ENCODE results near the gene MACROD2.

MACROD2 gene

GRCh38 chr20:14778875-14779274 lies 783.6 kb downstream of the MACROD2 start:
- no peak for DNase-seq

- DNase-seq, result no peak
These were observed 785.2 kb downstream of the MACROD2 start for GRCh38 chr20:14780508-14780907.

- DNase-seq, result no peak
These were observed 787.4 kb downstream of the MACROD2 start for GRCh38 chr20:14782731-14783130.

- DNase-seq, result no peak
These were observed 788.5 kb downstream of the MACROD2 start for GRCh38 chr20:14783766-14784165.

- no peak for DNase-seq
These were observed 789.9 kb downstream of the MACROD2 start for GRCh38 chr20:14785065-14785743.

GRCh38 chr20:14790190-14790589 lies 794.9 kb downstream of the MACROD2 start:
- DNase-seq, result no peak

GRCh38 chr20:14790771-14791620 lies 795.7 kb downstream of the MACROD2 start:
- no peak for DNase-seq

- no peak for DNase-seq
These were observed 797.6 kb downstream of the MACROD2 start for GRCh38 chr20:14792915-14793314.

GRCh38 chr20:14799545-14800216 lies 804.4 kb downstream of the MACROD2 start:
- DNase-seq, result no peak

GRCh38 chr20:14800707-14801425 lies 805.5 kb downstream of the MACROD2 start:
- no peak for DNase-seq

- DNase-seq, result no peak
These were observed 806.4 kb downstream of the MACROD2 start for GRCh38 chr20:14801591-14802325.

- DNase-seq, result no peak
These were observed 811.9 kb downstream of the MACROD2 start for GRCh38 chr20:14807224-14807623.

- DNase-seq, result no peak
These were observed 820.0 kb downstream of the MACROD2 start for GRCh38 chr20:14815340-14815739.

GRCh38 chr20:14816471-14816870 lies 821.2 kb downstream of the MACROD2 start:
- no peak for DNase-seq

GRCh38 chr20:14817101-14817500 lies 821.8 kb downstream of the MACROD2 start:
- no peak for DNase-seq

- no peak for DNase-seq
These were observed 825.5 kb downstream of the MACROD2 start for GRCh38 chr20:14820771-14821170.

GRCh38 chr20:14821251-14821650 lies 825.9 kb downstream of the MACROD2 start:
- DNase-seq, result no peak

GRCh38 chr20:14824996-14825395 lies 829.7 kb downstream of the MACROD2 start:
- no peak for DNase-seq

- no peak for DNase-seq
These were observed 831.4 kb downstream of the MACROD2 start for GRCh38 chr20:14826543-14827313.

GRCh38 chr20:14828459-14828858 lies 833.1 kb downstream of the MACROD2 start:
- DNase-seq, result no peak

- DNase-seq, result no peak
These were observed 834.6 kb downstream of the MACROD2 start for GRCh38 chr20:14829906-14830305.
